RPMI8226 (cell line): ENCODE results near the gene HAGHL.
"Not testable (repeated sequence)": the region's sequence is repeated elsewhere in the genome, so short reads cannot be mapped to it uniquely, and the experiment has no call there.

Experiments used
- DNase-seq: peaks from one replicate; pipeline ENCODE4 v3.0.0-alpha.2; 2015

HAGHL gene

DNA sequence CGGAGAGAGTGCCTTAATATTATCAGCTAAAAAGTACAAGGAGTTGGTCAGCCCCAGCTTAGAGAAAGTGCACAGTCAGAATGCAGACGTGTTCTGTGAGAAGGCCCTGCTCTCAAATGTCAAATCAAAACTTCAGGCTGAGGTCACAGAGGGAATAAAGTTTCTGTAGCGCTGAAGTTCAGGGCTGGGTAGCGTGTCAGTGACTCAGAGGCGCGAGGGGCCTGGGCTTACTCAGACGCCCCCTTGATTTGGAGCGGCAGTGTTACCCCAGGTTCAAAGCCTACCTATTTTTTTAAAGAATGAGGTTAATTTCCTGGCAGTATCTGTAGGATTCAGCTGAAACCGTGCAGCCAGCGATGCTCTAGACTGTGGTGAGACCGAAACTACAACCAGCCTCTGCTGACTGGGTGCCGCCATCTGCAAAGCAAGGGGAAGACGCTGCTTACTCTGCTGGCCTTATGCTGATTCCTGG is 9.1 kb downstream of the HAGHL start:
- peak; percentile 80 for DNase-seq

DNA sequence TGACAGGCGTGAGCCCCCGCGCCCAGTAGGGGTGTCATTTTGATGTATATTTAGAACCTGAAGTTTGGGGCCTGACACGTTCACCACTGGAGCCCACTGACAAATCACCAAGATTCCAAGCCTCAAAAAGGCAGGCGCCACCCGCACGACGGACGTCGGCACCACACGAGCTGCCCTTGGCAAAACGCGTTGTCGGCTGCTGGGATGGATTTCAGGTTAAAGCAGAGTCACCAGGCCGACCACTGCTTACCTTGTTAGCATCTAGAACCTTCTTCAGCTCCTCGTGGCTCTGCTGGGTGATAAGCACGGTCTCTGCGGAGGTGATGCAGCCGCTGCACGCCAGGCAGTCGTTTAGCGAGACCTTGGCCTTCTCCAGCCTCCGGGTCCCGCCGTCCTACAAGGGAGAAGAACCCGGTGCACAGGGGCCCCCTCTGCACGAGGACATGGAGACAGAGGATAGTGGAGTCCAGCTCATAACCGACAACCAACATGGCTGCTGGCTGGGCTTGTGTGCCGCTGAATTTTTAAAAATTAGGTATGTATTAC is 10.1 kb downstream of the HAGHL start:
- no peak for DNase-seq

DNA sequence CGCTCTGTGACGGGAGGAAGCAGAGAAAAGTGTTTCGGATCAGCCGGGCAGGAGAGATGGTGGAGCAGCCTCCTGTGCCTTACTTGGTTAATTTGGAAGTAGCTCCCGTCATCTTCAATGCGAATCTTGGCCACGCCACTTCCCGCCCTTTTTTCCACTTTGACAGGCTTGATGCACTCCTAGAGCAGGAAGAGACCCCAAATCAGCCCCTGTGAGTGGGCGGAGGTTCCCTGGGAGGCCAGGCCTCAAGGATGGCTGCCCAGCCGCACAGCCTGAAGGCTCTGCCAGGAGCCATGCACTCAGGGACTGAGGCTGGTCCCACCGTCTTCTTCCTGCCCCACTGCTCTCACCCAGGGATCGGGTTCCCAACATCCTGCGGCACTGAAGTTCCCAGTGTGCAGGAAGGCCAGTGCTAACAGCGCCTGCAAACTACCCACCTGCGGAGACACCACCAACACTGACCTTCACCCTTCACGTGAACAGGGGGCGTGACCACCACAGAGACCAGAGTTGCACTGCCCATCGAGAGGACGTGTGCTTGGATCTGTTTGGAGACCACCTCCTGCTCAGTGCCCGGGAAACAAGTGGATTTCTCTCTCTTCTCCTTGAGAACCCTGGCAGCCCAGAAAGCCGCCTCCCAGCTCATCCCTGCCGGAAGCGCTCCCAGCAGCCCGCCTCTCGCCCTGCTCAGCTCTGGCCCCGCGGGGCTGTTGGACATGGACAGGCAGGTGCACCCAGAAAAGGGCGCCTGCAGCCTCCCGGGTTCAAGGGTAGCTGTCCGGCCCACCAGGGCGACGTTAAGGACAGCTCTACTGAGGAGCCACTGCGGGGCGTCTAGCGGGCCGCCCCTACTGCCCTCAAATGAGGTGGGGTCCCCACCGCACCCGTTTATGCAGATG is 12.9 kb downstream of the HAGHL start:
- DNase-seq = no peak

DNA sequence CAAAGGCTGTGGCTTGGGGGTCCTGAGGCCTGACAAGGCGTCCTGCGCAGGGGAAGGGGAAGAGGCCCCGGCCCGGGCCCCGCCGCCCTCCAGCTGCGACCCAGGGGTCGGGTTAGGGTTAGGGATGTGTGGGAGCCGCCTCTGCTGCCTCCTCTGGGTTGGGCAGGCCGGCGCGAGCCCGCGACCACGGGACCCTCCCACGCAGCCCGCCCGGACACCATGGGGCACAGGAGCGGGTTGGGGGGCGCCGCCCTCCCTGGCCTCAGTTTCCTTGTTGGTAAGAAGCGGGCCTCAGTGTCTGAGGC is 13.5 kb downstream of the HAGHL start:
- DNase-seq = no peak

DNA sequence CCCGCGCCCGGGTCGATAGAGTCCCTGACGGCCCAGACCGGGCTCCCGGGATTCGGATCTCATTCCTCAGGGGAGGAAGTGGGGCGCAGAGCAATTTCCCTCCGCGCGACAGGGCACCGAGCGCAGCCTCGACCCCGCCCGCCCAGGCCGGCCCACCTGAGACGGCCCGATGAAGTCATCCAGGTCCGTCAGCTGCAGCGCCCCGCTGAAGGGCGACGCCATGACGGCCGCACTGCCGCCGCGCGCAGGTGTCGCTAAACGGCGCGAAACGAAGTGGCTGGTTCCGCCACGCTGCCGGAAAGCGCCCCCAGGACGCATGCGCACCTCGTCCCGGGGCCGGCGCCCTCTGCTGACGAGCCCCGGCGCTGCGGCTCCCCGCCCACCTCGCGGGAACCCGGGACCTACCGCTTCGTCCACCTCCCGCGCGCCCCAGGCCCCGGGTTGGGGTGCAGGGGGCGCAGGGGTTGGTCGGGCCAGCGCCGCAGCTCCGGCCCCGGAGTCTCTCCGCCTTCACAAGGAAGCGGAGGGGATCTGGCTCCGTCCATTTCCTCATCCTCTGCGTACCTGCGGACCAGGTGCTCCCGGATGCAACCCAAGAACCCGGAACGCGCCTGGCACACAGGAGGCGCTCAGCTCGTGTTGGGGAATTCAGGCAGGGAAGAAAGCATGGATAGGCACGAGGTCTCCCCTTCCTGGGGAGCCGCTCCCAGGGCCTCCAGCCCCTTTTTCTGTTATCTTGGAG is 14.0 kb downstream of the HAGHL start, which contains the start of gene CIAO3:
Gene CIAO3, minus strand, starts transcription at position 234 of the 742 bp plus-strand sequence. Its CDS starts 12 bp downstream, at position 222.
- DNase-seq = peak; percentile 97

DNA sequence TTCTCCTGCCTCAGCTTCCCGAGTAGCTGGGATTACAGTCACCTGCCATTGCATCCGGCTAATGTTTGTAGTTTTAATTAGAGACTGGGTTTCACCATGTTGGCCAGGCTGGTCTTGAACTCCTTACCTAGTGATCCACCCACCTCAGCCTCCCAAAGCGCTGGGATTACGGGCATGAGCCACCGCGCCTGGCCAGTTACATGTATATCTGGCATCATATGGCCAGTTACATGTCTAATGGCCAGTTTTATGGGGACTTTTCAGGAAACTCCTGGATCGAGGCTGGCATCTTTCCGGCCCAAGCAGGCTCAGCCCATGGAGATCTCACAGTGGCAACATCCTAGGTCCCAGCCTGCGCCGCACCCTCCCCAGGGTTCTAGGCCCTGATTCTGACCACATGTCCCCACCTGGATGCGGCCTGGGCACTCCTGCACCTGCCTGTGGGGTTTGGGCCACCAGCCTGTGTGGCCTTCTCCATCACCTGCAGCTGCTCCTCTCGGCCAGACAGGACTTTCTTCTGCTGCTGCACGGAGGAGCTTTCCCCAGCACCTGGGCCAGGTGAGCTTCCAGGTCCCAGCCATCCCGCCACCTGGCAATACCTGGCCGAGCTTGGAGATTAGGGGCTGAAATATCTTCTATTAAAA is 15.2 kb downstream of the HAGHL start:
- DNase-seq = peak; percentile 66

DNA sequence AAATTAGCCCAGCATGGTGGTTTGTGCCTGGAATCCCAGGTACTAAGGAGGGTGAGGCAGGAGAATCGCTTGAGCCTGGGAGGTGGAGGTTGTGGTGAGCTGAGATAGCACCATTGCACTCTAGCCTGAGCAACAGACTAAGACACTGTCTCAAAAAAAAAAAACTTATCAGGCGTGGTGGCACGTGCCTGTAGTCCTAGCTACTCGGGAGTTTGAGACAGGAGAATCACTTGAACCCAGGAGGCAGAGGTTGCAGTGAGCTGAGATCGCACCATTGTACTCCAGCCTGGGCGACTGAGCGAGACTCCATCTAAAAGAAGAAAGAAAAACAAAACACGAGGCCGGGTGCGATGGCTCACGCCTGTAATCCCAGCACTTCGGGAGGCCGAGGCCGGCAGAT is 16.0 kb downstream of the HAGHL start:
- DNase-seq = not testable (repeated sequence)

DNA sequence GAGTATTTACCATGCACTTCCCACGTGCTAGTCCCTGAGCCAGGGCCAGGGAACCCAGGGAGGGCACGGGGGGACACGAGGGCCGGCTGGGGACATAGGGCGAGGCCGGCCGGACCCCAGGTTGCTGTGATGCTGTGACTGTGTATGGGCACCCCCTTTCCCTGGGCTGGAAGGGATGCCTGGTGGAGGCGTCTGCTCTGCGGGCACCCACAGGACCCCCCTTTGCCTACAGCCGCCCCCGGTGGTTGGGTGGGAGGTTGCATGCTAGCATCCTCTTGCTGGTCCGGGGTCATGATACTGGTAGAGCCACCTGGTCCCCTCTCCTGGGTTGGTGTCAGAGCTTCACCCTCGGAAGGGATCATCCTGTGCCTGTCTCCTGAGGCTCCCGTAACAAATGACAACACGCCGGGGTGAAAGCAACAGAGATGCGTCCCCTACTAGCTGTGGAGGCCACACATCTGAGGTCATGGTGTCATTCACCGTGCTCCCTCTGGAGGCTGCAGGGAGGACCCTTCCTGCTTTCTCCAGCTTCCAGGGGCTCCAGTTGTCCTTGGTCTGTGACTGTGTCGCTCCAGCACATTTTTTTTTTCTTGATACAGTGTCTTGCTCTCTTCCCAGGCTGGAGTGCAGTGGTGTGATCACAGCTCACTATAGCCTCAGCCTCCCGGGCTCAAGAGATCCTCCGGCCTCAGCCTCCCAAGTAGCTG is 17.0 kb downstream of the HAGHL start:
- no peak for DNase-seq

DNA sequence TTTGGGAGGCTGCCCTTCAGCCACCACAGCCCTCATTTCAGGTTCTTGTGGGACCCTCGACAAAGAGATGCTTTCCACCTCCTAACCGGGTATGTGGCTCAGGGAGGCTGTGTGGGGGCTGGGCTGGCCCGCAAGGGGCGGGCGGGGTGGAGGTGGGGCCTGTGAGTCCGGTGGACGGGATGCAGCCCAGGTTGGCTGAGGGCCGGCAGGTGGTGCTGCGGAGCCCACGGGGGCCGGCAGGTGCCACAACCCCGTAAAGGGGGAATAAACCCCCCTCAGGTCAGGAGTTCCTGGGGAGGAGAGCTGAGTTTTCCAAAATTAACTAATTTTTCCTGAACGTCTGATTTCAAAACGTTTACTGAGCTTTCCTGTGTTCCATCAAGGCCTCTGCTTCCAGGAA is 18.8 kb downstream of the HAGHL start:
- peak; percentile 73 for DNase-seq

DNA sequence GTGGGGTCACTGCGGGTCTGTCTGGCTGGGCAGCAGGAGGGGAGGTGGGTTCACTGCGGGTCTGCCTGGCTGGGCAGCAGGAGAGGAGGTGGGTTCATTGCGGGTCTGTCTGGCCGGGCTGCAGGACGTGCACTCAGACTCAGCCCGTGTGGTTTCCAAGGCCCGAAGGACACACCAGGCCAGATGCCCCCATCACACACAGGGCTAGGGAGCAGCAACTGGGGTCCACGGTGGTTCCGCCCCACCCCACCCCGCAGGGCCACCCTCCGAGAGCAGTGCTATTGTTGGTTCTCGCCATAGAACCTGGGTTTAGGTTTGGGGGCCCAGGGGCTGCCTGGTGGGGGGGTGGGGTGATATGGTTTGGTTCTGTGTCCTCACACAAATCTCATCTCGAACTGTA is 19.7 kb downstream of the HAGHL start:
- DNase-seq = no peak

DNA sequence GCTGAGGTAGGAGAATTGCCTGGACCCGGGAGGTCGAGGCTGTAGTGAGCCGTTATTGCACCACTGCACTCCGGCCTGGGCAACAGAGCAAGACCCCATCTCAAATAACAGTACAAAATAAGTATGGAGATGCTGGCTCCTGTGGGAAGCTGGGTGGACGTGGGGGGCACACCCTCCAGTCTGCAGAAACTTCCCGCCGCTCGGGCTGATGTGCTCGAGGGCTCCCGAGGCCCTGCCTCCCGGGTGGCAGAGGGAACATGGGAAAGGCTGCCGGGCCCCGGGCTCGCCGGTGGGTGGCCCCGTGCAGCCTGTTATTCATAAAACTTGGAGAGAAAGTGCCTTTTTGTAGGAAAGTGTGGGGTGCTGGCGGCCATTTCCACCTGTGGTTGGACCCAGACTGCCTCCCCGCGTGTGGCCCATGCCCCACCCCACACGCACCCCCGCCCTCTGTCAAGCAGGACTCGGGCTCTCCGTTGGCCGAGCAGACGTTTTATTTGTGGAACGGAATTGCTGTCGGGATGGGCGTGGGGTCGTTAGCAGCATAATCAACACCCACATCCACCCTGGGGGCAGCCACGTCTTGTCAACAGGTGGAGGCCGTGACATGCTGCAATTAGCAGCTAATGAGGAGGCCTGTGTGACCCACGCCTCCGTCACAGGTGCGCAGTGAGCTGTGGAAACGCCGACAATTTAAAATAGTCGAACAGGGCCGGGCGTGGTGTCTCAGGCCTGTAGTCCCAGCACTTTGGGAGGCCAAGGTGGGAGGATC is 21.3 kb downstream of the HAGHL start:
- no peak for DNase-seq

DNA sequence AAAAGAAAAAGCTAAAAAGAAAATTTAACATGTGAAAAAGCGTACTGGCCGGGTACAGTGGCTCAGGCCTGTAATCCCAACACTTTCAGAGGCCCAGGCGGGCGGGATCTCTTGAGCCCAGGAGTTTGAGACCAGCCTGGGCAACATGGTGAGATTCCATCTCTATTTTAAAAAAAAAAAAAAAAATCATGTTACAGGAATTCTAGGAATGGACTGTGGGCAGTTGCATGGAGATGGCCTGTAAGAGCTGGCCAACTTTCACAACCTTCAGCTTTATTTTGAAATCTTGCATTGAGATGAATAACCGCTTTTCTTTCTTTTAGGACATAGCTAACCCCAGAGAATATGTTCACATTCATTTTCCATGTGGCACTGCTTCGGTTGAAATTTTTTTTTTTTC is 22.1 kb downstream of the HAGHL start:
- DNase-seq = no peak

DNA sequence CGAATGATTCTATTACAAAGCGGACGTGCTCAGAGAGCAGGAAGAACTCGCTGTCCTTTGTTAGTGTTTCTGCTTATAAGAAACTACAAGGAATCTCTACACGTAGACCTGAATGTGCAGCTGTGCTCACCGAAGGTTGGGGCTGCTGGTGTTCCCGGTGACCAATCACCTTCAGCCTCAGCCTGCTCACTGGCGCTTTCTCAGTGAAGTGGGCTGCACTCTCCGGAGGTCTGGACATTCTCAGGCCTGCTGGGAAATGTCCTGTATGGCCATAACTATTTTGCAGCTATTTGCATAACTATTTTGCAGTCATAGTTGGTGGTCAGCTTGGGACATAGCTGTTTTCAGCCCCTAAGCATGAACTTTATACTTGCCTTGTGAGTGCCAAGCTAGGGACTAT is 23.6 kb downstream of the HAGHL start:
- no peak for DNase-seq

DNA sequence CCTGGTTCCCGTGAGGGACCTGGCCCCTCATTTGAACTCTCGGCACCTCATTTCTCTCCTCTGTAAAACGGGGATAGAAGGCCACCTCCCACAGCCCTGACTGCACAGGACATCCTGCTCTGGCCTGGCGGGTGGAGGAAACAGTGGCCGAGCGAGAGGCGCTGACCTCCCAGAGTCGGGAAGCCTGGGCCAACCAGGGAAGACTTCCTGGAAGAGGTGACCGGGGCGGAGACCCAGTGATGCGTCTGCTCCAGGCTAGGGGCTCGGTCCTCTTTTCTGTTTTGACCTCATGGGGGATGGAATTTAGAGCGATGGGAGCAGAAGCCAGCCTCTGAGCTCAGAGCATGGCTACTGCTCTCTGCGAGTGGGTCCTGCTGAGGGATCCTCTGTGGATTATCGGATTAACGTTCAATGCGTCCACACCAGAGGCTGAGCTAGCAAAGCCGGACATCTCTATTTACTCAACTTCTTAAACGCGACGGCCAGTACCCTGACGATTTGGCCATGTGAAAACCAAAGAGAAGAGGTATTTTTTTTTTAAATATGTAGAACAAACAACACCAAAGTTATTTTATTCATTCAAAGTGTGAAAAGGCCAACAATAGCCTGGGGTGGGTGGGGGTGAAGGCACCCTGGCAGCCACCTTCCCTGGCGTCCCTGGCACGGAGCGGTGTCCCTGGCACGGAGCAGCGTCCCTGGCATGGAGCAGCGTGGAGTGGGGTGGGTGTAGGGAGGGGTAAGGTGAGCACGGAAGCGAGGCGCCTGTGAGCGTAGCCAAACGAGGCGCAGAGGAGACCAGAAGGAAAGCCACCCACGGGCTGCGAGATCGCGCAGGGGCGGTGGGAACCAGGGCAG is 24.5 kb downstream of the HAGHL start:
- no peak for DNase-seq

DNA sequence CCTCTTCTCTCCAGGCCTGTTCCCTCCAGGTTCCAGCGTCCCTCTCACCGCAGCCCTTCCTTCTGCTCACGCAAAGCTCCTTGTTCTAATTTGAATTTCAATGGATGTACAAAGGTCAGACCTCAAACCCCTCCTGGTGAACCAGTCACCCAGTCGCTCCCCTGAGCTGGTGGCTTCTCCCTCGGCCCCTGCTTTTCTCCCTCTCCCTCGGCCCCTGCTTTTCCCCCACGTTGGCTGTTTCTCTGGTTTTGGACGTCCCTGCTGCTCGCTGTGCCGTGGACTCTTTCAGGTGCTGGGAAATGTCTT is 25.1 kb downstream of the HAGHL start:
- DNase-seq = no peak

DNA sequence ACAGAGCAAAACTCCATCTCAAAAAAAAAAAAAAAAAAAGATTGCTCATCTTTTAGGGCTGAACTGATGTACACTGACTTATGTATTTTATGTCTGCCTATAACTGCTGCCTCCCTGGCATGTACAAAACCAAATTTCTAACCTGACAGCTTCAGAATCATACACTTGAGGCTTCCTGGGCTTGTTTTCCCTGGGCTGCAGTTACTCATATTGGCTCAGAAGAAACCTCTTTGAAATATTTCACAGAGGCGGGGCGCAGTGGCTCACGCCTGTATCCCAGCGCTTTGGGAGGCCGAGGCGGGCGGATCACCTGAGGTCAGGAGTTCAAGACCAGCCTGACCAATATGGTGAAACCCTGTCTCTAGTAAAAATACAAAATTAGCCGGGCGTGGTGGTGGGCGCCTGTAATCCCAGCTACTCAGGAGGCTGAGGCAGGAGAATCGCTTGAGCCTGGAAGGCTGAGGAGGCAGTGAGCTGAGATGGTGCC is 27.3 kb downstream of the HAGHL start:
- not testable (repeated sequence) for DNase-seq

DNA sequence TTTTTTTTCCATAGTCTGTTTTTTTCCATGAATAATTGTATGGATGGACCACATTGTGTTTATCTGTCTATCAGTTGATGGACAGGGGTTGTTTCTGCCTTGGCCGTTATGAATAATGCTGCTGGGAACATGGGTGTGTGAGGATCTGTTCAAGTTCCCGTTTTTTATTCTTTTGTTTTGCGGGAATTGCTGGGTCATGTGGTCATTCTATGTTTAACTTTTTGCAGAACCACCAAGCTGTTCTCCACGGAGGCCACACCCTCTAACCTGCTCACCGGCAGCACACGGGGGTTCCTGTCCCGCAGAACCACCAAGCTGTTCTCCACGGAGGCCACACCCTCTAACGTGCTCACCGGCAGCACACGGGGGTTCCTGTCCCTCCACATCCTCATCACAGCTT is 27.8 kb downstream of the HAGHL start:
- DNase-seq = no peak

DNA sequence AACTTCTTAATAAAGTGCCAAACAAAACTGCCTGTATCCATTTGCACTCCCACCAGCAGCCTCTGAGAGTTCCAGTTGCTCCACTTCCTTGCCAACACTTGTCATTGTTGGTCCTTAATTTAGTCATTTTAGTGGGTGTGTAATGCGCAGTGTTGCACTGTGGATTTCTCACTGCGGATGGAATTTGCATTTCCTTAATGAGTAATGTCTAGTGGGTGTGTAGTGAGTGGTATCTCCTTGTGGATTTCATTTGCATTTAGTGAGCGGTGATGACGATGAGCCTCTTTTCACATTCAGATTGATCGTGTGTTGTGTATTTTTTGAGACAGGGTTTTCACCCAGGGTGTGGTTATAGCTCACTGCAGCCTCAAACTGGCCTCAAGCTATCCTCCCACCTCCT is 29.5 kb downstream of the HAGHL start:
- DNase-seq = no peak

DNA sequence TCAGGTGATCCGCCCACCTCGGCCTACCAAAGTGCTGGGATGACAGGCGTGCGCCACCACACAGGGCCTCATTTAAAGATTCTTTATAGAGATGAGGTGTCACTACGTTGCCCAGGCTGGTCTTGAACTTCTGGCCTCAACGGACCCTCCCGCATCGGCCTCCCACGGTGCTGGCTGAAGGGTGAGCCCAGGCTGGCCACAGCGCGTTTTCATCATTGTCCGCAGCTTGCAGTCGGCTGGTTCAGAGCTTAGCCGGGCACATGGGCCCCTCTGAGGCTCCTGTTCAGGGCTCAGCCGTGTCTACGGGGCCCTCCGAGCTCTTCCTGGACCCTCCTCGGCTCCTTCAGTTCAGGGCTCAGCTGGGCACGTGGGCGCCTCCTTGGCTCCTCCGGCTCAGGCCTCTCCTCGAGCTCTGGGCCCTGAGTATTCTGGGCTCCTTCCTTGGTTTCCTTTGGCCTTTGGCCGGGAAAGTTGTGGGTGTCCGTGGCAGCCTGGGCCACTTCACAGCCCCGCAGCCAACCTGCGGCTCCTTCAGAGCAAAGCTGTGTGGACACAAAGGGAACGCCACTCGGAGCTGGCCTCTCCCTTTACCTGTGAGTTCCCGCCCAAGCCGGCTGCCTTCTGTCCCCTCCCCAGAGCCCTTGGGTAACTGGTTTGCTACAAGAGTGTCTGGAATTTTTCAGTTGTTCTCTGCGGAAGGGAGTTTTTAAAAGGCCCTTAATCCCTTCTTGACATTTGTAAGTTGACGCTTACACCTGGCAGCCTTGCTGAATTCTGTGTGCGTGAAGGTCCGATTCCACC is 32.4 kb downstream of the HAGHL start:
- no peak for DNase-seq

DNA sequence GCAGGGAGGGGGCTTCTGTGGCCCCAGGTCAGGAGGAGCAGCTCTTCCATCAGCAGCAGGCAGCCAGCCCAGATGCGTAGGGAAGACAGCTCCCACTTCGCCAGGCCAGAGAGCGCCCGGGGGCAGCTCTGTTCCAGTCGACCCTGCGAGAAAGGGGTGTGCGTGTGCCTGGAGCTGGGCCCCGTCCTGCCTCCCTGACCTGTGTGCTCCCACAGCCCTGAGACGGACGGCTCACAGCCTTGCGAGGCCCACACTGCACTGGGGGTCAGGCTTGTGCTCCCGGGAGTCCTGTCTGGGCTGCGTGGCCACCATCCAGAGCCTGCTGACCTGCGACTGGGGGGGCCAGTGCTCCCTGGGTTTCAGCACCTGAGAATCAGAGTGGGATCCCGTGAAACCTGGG is 33.2 kb downstream of the HAGHL start:
- no peak for DNase-seq
